SJSA1 (cell line): ENCODE results near the gene DACH1. TPM values are rescaled to one million over a fixed set of nuclear protein-coding genes. Genes with fewer than 3 reads are reported as not detected.

Experiments
- DNase-seq, 2 experiments: peaks; one replicate each; pipeline ENCODE4 v3.0.0-alpha.2; 2015 to 2020; ENCODE audit warnings: low spot score in 2 of 2, low read depth in 1 of 2
- H3K27ac ChIP-seq: fragments of 250-450 bp; sonication (Bioruptor Pico); 2 replicates; pipeline ENCODE4 v1.5.1; 2020; ENCODE audit warnings: mild to moderate bottlenecking, moderate library complexity
- H3K27me3 ChIP-seq: fragments of 250-450 bp; sonication (Bioruptor Pico); replicated peaks from 2 replicates; pipeline ENCODE4 v1.5.1; 2020; ENCODE audit warnings: mild to moderate bottlenecking, moderate library complexity
- H3K36me3 ChIP-seq: fragments of 250-450 bp; sonication (Bioruptor Pico); 2 replicates; pipeline ENCODE4 v1.5.1; 2020; ENCODE audit warnings: mild to moderate bottlenecking
- H3K4me1 ChIP-seq: fragments of 250-450 bp; sonication (Bioruptor Pico); replicated peaks from 2 replicates; pipeline ENCODE4 v1.6.1; 2021; ENCODE audit warnings: mild to moderate bottlenecking
- H3K4me3 ChIP-seq: fragments of 250-450 bp; sonication (Bioruptor Pico); 2 replicates; pipeline ENCODE4 v1.5.1; 2020; ENCODE audit warnings: mild to moderate bottlenecking
- H3K9me3 ChIP-seq: fragments of 250-450 bp; sonication (Bioruptor Pico); replicated peaks from 2 replicates; pipeline ENCODE4 v1.5.1; 2020; ENCODE audit warnings: mild to moderate bottlenecking
- total RNA-seq: library from RNA; depleted of rRNA; stranded (reverse); fragments of >200 nt; shearing (Covaris generic); gene quantifications from 2 replicates; pipeline ENCODE4 v1.2.3, GENCODE V29; 2014

DACH1 gene
- total RNA-seq, 1 experiment from 2014 or later: not detected

- Histone ChIP-seq H3K9me3 (no peaks in the 10 kb centered on the region), H3K36me3 (no peaks in the 10 kb centered on the region), H3K4me3 (no peak overlapping the region), H3K4me1 (no peaks in the 10 kb centered on the region), H3K27me3 (no peaks in the 10 kb centered on the region), H3K27ac (no peak overlapping the region)
- no peak for DNase-seq
These were observed 37.5 kb downstream of the DACH1 start for GRCh38 chr13:71829547-71829946.

GRCh38 chr13:71828564-71828963, 38.4 kb downstream of the DACH1 start:
- no peaks in the 10 kb centered on the region for H3K4me1 ChIP-seq
- no peaks in the 10 kb centered on the region for H3K9me3 ChIP-seq
- no peak for DNase-seq
- H3K27ac ChIP-seq: no peak overlapping the region
- H3K4me3 ChIP-seq: no peak overlapping the region
- no peaks in the 10 kb centered on the region for H3K36me3 ChIP-seq
- no peaks in the 10 kb centered on the region for H3K27me3 ChIP-seq

GRCh38 chr13:71828117-71828516, 38.9 kb downstream of the DACH1 start:
- Histone ChIP-seq H3K4me3 (no peak overlapping the region), H3K9me3 (no peaks in the 10 kb centered on the region), H3K27me3 (no peaks in the 10 kb centered on the region), H3K4me1 (no peaks in the 10 kb centered on the region), H3K36me3 (no peaks in the 10 kb centered on the region), H3K27ac (no peak overlapping the region)
- no peak for DNase-seq

- Histone ChIP-seq H3K4me1 (no peaks in the 10 kb centered on the region), H3K4me3 (no peak overlapping the region), H3K27me3 (no peaks in the 10 kb centered on the region), H3K36me3 (no peaks in the 10 kb centered on the region), H3K9me3 (no peaks in the 10 kb centered on the region), H3K27ac (no peak overlapping the region)
- no peak for DNase-seq
These were observed 39.8 kb downstream of the DACH1 start for GRCh38 chr13:71827241-71827640.

- no peaks in the 10 kb centered on the region for H3K4me1 ChIP-seq
- H3K4me3 ChIP-seq: no peak overlapping the region
- H3K27ac ChIP-seq: no peak overlapping the region
- H3K27me3 ChIP-seq: no peaks in the 10 kb centered on the region
- no peaks in the 10 kb centered on the region for H3K36me3 ChIP-seq
- H3K9me3 ChIP-seq: no peaks in the 10 kb centered on the region
- no peak for DNase-seq
These were observed 46.3 kb downstream of the DACH1 start for GRCh38 chr13:71820699-71821098.

- DNase-seq: no peak
- Histone ChIP-seq H3K27ac (no peak overlapping the region), H3K36me3 (no peaks in the 10 kb centered on the region), H3K4me1 (no peaks in the 10 kb centered on the region), H3K27me3 (no peaks in the 10 kb centered on the region), H3K4me3 (no peak overlapping the region), H3K9me3 (no peaks in the 10 kb centered on the region)
These were observed 49.7 kb downstream of the DACH1 start for GRCh38 chr13:71817335-71817734.

GRCh38 chr13:71814806-71815360, 52.1 kb downstream of the DACH1 start:
- H3K36me3 ChIP-seq: no peaks in the 10 kb centered on the region
- H3K27me3 ChIP-seq: no peaks in the 10 kb centered on the region
- no peaks in the 10 kb centered on the region for H3K9me3 ChIP-seq
- no peak overlapping the region for H3K4me3 ChIP-seq
- no peak for DNase-seq
- H3K27ac ChIP-seq: no peak overlapping the region
- H3K4me1 ChIP-seq: no peaks in the 10 kb centered on the region

- no peaks in the 10 kb centered on the region for H3K36me3 ChIP-seq
- H3K27ac ChIP-seq: no peak overlapping the region
- H3K27me3 ChIP-seq: no peaks in the 10 kb centered on the region
- no peak overlapping the region for H3K4me3 ChIP-seq
- no peaks in the 10 kb centered on the region for H3K4me1 ChIP-seq
- no peak for DNase-seq
- no peaks in the 10 kb centered on the region for H3K9me3 ChIP-seq
These were observed 53.8 kb downstream of the DACH1 start for GRCh38 chr13:71813187-71813586.

- no peaks in the 10 kb centered on the region for H3K27me3 ChIP-seq
- no peak for DNase-seq
- H3K9me3 ChIP-seq: no peaks in the 10 kb centered on the region
- no peaks in the 10 kb centered on the region for H3K4me1 ChIP-seq
- no peak overlapping the region for H3K4me3 ChIP-seq
- no peaks in the 10 kb centered on the region for H3K36me3 ChIP-seq
- H3K27ac ChIP-seq: no peak overlapping the region
These were observed 55.7 kb downstream of the DACH1 start for GRCh38 chr13:71811344-71811743.

- Histone ChIP-seq H3K4me3 (no peak overlapping the region), H3K36me3 (no peaks in the 10 kb centered on the region), H3K4me1 (no peaks in the 10 kb centered on the region), H3K9me3 (no peaks in the 10 kb centered on the region), H3K27me3 (no peaks in the 10 kb centered on the region), H3K27ac (no peak overlapping the region)
- no peak for DNase-seq
These were observed 58.3 kb downstream of the DACH1 start for GRCh38 chr13:71808708-71809107.

- no peak overlapping the region for H3K27ac ChIP-seq
- H3K4me3 ChIP-seq: no peak overlapping the region
- no peaks in the 10 kb centered on the region for H3K9me3 ChIP-seq
- DNase-seq: no peak
- no peaks in the 10 kb centered on the region for H3K36me3 ChIP-seq
- no peaks in the 10 kb centered on the region for H3K27me3 ChIP-seq
- no peaks in the 10 kb centered on the region for H3K4me1 ChIP-seq
These were observed 60.1 kb downstream of the DACH1 start for GRCh38 chr13:71806886-71807285.

GRCh38 chr13:71803066-71803465, 63.9 kb downstream of the DACH1 start:
- H3K36me3 ChIP-seq: no peaks in the 10 kb centered on the region
- no peaks in the 10 kb centered on the region for H3K27me3 ChIP-seq
- no peak for DNase-seq
- no peak overlapping the region for H3K4me3 ChIP-seq
- H3K9me3 ChIP-seq: no peaks in the 10 kb centered on the region
- H3K27ac ChIP-seq: no peak overlapping the region
- H3K4me1 ChIP-seq: no peaks in the 10 kb centered on the region

GRCh38 chr13:71801781-71802180, 65.2 kb downstream of the DACH1 start:
- DNase-seq: no peak
- Histone ChIP-seq H3K4me1 (no peaks in the 10 kb centered on the region), H3K27me3 (no peaks in the 10 kb centered on the region), H3K4me3 (no peak overlapping the region), H3K9me3 (no peaks in the 10 kb centered on the region), H3K36me3 (no peaks in the 10 kb centered on the region), H3K27ac (no peak overlapping the region)

GRCh38 chr13:71801165-71801760, 65.7 kb downstream of the DACH1 start:
- H3K9me3 ChIP-seq: no peaks in the 10 kb centered on the region
- no peaks in the 10 kb centered on the region for H3K36me3 ChIP-seq
- no peak overlapping the region for H3K4me3 ChIP-seq
- no peak overlapping the region for H3K27ac ChIP-seq
- no peaks in the 10 kb centered on the region for H3K27me3 ChIP-seq
- no peak for DNase-seq
- no peaks in the 10 kb centered on the region for H3K4me1 ChIP-seq

- Histone ChIP-seq H3K4me1 (no peaks in the 10 kb centered on the region), H3K4me3 (no peak overlapping the region), H3K27me3 (no peaks in the 10 kb centered on the region), H3K36me3 (no peaks in the 10 kb centered on the region), H3K27ac (no peak overlapping the region), H3K9me3 (no peaks in the 10 kb centered on the region)
- no peak for DNase-seq
These were observed 67.7 kb downstream of the DACH1 start for GRCh38 chr13:71799324-71799723.
